SIG-M5 treated with dmso at 0.1 percent for 504 hours (cell line): Measurements from ENCODE around the gene DCHS2.

Experiments used
- DNase-seq: peaks from one replicate; lab custom pipeline; 2025; ENCODE audit not compliant: unreplicated experiment; lab: John Stamatoyannopoulos, UW

DCHS2 gene

DNA sequence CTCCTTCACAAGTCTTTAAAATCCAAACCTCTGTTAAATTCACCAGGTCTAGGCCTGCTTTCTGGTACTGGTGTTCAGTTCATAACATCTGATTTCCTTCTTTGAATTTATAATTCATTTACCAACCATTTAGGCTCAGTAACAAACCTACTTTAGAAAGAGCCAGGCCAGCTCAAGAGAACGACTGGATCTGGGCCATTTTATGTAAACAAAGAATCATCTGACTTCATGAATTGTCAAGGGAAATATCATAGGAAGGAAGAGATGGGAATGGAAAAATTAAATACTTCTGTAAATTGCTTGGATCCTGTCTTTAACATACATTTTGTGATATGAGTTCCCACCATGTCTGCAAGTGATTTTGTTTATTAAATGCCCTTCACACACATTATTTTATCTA is 36.5 kb downstream of the DCHS2 start:
- no peak for DNase-seq

- no peak for DNase-seq
These were observed 36.9 kb downstream of the DCHS2 start for GRCh38 chr4:154454710-154455109.

GRCh38 chr4:154452798-154453346 is 38.7 kb downstream of the DCHS2 start:
- DNase-seq: no peak

- DNase-seq: no peak
These were observed 40.6 kb downstream of the DCHS2 start for GRCh38 chr4:154450966-154451365.

GRCh38 chr4:154444958-154445357 is 46.6 kb downstream of the DCHS2 start:
- no peak for DNase-seq

DNA sequence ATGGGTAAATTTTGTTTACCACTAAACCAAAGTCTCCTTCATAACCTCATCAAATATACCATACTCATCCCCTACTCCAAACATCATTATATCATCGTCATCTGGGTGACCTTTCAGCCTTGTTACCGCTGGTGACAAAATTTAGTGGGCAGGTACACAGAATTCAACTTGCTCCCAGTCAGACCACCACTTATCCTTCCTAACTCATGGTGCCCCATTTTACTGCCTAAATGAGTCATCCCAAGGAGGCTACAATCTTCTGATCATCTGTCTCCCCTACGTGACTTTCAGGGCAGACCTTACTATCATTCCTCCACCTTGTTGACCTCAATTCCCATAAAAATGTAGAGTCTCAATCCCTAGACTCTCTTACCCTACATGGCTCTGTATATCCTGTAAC is 49.6 kb downstream of the DCHS2 start:
- no peak for DNase-seq

- no peak for DNase-seq
These were observed 50.5 kb downstream of the DCHS2 start for GRCh38 chr4:154441124-154441523.

- DNase-seq: no peak
These were observed 52.4 kb downstream of the DCHS2 start for GRCh38 chr4:154439224-154439623.

- DNase-seq: no peak
These were observed 55.7 kb downstream of the DCHS2 start for GRCh38 chr4:154435895-154436294.

DNA sequence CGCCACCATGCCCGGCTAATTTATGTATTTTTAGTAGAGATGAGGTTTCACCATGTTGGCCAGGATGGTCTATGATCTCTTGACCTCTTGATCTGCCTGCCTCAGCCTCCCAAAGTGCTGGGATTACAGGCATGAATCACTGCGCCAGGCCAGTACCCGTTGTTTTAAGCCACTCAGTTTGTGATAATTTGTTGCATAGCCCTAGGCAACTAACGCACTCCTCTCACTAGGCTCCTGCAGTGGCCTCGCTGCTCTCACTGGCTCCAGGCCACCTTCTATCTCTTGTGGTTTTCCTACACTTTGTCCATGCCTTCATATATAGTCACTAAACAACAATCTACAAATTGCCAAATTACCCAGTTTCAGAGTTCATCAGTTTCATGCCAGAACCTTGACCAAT is 58.1 kb downstream of the DCHS2 start:
- no peak for DNase-seq

DNA sequence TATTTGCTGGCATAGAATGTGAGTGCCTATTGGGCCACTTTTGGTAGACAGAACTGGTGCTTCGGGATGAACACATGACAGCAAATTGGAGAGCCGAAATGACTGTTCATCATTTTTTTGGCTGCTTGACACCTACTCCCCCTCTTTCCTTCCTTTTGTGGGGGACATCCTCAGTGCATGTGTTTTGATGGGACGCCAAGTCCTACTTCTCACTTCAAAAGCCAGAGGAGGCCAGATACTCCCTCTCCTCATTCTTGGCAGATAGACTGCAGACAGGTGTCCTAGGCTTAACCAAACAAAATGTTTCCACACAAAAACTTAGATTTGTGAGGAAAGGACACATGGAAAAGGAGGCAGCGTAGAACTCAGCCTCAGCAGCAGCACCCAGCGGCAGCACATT is 62.4 kb downstream of the DCHS2 start:
- no peak for DNase-seq

DNA sequence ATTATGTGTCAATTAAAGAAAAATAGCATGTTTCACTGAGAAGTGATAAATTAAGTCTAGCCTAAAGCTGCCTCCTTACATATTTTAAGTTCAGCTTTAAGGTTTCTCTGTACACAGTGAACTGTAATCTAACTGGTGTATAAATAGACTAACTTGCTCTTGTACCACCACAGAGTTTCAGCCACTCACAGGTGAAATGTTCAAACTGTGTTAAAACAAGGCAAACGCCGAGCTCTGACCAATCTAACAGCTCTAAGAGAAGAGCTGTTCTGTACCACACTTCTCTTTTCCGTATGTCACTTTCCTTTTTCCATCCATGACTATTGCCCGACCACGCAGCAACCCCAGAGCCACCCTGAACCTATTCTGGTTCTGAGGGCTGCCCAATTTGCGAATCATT is 64.5 kb downstream of the DCHS2 start:
- DNase-seq: no peak

DNA sequence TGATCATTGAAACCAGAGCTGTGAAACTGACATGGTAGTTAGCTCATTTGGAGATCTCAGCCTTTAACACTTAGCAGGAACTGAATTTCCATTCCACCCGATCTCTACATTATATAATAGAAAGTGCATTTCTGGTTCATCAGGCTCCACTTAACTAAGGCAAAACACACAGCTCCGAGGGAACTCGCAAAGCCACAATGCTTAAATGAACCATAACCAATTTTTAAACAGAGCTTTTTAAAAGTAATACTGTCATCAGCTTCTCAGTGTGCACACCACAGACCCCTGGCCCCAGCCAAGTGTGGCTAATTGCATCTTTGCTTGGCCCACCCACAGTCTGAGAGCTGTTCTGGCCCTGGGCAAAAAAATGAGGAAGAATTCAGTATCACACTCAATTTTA is 66.1 kb downstream of the DCHS2 start:
- no peak for DNase-seq

GRCh38 chr4:154424810-154425484 is 66.7 kb downstream of the DCHS2 start:
- no peak for DNase-seq

- DNase-seq: no peak
These were observed 69.4 kb downstream of the DCHS2 start for GRCh38 chr4:154422152-154422551.

DNA sequence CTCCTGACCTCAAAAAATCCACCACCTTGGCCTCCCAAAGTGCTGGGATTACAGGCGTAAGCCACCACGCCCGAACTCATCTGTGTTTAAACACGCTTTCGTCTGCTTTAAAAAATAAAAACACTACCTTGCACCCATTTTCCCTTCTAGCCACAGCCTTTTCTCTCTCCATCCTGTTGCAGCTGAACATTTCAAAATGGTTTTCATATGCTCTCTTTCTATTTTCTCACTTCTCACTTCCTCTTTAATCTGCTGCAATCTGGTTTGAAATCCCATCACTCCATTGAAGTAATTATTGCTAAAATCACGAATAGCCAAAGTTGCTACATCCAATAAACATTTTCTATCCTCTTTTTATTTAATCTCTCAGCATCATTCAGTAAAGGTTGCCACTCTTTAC is 70.0 kb downstream of the DCHS2 start:
- peak; percentile 37 for DNase-seq

GRCh38 chr4:154417373-154417673 is 74.3 kb downstream of the DCHS2 start:
- DNase-seq: no peak

GRCh38 chr4:154416190-154416547 is 75.4 kb downstream of the DCHS2 start:
- no peak for DNase-seq

- no peak for DNase-seq
These were observed 76.3 kb downstream of the DCHS2 start for GRCh38 chr4:154415313-154415712.

DNA sequence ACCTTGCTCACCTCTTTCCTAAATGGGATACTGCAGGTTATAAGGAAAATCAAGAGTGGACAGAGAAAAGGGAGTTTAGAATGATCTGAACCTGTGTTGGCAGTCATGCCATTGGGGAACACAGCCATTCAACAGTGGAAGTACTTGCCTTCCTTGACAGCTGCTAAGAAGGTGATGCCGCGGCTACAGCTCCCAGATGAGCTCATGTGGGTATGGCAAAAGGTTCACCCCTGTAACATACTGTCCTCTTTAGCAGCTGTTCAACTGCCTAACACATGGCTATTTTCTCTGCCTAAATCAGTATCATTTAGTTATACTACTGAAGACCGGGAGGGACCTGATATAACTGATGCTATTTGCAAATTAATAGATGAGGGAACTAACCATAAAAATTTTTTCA is 76.8 kb downstream of the DCHS2 start:
- no peak for DNase-seq

DNA sequence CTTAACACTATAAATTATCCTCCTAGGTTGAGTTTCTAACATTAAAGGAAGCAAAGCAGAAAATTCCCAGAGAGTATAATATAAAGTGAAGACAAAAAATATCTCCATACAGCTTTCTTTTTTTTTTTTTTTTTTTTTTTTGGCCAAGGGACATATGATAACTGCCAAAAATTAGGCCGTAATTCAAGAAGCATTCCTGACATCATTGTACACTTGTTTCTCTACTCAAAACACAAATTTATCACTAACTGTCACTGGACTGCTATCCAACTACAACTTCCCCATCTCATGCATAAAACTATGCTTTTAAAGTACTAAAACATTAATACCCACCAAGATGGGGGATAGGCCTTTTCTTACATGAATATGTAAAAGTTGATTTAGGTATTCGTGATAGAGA is 77.2 kb downstream of the DCHS2 start:
- no peak for DNase-seq

DNA sequence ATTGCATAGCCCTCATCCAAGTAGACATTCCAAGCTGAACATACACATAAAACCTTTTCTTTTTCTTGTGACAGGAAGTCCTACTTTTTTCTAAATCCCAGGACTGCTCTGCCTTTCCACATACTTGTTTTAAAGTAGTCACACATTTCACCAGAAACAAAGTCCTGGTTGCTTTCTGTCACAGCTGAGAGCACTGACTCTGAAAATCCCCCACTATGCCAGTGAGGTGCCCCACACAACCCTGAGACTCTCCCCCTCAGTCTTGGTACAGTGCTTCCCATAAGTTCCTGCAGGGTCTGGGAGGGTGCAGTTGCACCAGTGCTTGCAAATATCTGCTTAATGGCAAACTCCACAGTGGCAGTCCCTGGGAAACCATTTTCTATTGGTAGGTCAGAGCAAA is 84.2 kb downstream of the DCHS2 start:
- no peak for DNase-seq

DNA sequence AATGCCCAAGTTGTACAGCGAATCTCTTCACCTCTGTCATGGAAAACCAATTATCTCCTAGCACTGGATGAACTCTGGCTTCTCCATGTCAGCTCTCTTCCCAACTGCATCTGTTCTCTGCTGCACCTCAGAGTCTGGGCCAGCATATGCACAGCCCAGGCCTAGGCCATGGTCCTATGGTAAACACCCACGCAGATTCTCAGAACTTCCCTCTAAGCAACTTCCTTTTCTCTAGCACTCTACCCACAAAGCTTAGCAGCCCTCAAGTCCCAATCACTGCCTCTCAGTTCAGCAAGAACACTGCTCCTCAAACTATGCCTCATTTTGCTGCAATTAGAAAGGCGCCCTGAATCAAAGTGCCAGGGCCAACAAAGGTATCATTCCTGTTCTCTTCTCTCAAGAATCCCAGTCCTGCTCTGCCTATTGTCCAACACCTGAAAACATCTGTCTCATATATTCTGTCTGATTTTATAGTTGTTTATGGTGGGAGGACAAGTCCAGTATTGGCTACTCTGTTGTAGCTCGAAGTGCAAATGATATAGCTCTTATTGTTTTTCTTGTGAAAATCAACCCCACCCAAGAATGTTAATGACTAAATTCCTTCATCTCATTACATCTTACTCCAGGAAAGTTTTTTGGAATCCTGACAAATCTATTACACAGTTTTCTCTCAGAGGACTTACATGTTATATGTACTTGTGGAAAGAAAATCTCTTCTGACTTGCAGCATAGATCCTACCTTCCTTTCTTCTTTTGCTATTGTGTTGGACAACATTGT is 85.4 kb downstream of the DCHS2 start:
- DNase-seq: no peak
